Measurements from ENCODE around the gene KIF3B.

GRCh38 chr20:32231847-32232246 lies 45.6 kb upstream of the KIF3B start:
- TF ChIP-seq POLR2A (IDR thresholded peaks at IDR 0.05) (no peak), CTCF (IDR thresholded peaks at IDR 0.05) (no peak)
